22Rv1 (cell line): Measurements from ENCODE around the gene CYP27C1.
"Not testable (repeated sequence)": the region's sequence is repeated elsewhere in the genome, so short reads cannot be mapped to it uniquely, and the experiment has no call there.

Source experiments
- H3K27ac ChIP-seq: fragments of 450-650 bp; 2 replicates; pipeline ENCODE4 v1.5.1; 2017
- CTCF ChIP-seq: fragments of 450-650 bp; IDR thresholded peaks from 2 replicates; pipeline ENCODE4 v1.5.1; 2017; ENCODE audit warnings: mild to moderate bottlenecking
- ZFX ChIP-seq: fragments of 450-650 bp; IDR thresholded peaks from 2 replicates; pipeline ENCODE4 v1.6.1; 2017; ENCODE audit warnings: antibody characterized with exemption, borderline replicate concordance

CYP27C1 gene

DNA sequence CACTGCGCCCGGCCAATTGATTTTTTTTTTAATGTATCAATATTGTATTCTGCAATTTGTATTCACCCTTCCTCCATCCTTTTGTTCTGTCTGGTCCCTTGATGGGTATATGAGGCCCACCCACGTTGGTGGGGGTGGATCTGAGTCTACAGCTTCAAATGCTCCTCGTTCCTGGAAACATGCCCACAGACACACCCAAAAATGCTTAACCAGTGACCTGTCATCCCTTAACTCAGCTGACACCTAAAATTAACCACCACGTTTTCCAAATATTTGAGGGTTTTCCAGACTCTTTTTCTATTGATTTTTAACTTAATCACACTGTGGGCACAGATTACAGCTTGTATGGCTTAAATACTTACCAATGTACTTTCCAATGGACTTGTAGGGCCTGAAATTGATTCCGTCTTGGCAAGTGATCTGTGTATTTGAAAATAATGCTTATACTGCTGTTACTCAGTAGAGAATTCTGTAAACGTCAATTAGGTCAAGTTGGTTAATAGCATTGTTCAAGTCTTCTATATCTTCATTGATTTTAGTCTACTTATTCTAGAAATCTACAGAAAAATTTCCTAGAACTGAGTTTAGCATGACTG lies 34.4 kb upstream of the CYP27C1 start:
- TF ChIP-seq CTCF (no peak), ZFX (no peak)
- no peak overlapping the region for H3K27ac ChIP-seq

DNA sequence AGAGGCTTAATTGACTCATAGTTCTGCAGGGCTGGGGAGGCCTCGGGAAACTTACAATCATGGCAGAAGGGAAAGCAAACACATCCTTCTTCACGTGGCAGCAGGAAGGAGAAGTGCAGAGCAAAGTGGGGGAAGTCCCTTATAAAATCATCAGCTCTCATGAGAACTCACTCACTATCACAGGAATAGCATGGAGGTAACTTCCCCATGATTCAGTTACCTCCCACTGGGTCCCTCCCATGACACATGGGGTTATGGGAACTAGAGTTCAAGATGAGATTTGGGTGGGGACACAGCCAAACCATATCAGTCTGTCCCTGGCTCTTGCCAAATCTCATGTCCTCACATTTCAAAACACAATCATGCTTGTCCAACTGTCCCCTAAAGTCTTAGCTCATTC lies 21.1 kb upstream of the CYP27C1 start:
- not testable (repeated sequence) for H3K27ac ChIP-seq

DNA sequence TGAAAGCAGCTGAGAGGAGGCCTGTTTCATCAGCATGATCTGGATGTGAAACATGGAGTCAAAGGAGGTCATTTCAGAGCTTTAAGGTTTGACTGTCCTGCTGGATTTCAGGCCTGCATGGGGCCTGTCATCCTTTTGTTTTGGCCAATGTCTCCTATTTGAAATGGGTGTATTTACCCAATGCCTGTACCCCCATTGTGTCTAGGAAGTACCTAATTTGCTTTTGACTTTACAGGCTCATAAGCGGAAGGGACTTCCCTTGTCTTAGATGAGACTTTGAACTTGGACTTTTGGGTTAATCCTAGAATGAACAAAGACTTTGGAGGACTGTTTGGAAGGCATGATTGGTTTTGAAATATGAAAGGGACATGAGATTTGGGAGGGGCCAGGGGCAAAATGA lies 19.3 kb upstream of the CYP27C1 start:
- TF ChIP-seq CTCF (no peak), ZFX (no peak)
- no peak overlapping the region for H3K27ac ChIP-seq

DNA sequence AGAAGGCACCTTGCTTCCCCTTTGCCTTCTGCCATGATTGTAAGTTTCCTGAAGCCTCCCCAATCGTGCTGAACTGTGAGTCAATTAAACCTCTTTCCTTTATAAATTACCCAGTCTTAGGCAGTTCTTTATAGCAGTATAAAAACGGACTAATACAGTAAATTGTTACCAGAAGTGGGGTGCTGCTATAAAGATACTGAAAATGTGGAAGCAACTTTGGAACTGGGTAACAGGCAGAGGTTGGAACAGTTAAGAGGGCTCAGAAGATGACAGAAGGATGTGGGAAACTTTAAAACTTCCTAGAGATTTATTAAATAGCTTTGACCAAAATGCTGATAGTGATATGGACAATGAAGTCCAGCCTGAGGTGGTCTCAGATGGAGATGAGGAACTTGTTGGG lies 17.7 kb upstream of the CYP27C1 start:
- not testable (repeated sequence) for H3K27ac ChIP-seq

DNA sequence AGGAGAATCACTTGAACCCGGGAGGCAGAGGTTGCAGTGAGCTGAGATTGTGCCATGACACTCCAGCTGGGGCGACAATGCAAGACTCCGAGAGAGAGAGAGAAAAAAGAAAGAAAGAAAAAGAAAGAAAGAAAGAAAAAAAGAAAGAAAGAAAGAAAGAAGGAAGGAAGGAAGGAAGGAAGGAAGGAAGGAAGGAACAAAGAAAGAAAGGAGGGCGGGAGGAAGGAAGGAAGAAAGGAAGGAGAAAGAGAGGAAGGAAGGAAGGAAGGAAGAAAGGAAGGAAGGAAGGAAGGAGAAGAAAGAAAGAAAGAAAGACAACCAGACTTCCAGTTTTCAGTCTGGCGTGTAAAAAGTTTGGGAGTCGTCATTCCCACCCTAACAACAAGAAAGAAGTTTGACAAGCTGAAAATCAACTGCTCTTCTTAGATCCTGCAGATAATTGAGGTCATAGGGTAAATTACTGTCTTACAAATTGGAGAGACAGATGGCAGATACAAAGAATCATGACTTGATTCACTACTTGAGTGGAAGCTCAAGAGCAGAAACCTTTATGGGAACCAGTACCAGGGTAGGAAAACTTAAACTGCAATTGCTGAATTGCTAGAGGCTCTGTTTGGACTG lies 15.1 kb upstream of the CYP27C1 start:
- TF ChIP-seq CTCF (no peak), ZFX (no peak)
- no peak overlapping the region for H3K27ac ChIP-seq

- TF ChIP-seq ZFX (no peak), CTCF (no peak)
These were observed 13.6 kb upstream of the CYP27C1 start for GRCh38 chr2:127233710-127234109.

DNA sequence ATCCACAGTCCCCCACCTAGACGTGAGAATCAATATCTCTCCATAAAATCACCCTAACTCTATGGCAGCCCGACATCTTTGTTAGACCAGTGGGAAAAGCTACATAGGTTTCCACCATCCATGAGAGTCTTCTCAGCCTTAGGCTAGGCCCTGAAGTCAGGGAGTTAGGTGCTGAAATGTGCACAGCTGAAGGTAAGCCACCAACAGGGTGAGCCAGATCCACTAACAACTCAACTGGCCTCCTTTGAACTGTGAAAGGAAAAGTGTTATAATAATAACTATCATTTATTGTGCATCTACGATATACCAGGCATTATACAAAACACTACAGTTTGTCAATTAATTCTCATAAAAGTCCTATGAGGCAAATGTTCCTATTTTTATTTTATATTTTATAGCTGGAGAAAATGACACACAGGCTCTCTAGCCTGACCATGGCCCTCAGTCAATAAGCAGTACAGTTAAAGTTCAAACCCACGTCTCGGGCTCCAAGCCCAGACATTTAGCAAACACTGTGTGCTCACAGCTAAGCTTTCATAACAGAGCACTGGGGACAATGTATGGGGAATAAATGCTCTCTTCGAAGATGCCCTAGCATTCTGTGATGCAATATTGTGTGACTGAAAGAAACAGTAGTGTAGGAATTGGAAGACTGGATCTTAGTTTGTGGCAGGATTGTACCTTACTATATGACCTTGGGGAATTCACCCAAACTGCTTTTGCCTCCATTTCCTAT lies 11.2 kb upstream of the CYP27C1 start:
- no peak for TF ChIP-seq CTCF
- no peak for TF ChIP-seq ZFX
- no peak overlapping the region for H3K27ac ChIP-seq

More at GRCh38 chr2:127233710-127234109, 13.6 kb upstream of the CYP27C1 start:
- H3K27ac ChIP-seq, result no peak overlapping the region

- H3K27ac ChIP-seq, result no peak overlapping the region
- TF ChIP-seq ZFX (no peak), CTCF (no peak)
These were observed 9.5 kb upstream of the CYP27C1 start for GRCh38 chr2:127229555-127229954.
